Nucleus accumbens (tissue), 56 donors: ENCODE data around the gene NKG7.
"Not testable (repeated sequence)": the region's sequence is repeated elsewhere in the genome, so short reads cannot be mapped to it uniquely, and the experiment has no call there.

Source experiments
- DNase-seq, 56 donors: peaks; one replicate each; lab custom pipeline; 2025; lab: John Stamatoyannopoulos, UW

The NKG7 gene

GRCh38 chr19:51372649-51373504 is at the start of gene NKG7:
NKG7 (minus strand) TSS chr19:51372654; CDS start chr19:51372535, 119 bp downstream.
- DNase-seq, result no peak

DNA sequence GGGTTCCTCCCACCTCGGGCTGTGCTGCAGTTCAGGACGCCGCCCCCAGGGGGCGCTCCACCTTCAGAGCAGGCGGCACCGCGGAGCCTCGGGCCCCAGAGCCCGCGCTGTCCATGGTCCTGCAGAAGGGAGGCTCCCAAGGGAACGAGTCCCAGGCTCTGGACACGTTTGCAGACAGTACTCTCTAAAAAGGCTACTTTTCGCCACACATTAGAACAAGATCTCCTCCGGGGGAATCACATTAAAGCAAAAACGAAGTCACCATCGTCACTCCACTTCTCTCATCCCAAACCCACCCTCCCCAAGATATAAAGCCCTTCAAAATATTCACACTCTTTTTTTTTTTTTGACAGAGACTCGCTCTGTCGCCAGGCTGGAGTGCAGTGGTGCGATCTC is 49.6 kb upstream of the NKG7 start:
- peak in 43 of 56 donors; percentile 6 to 82 (median 39) for DNase-seq

- DNase-seq, result no peak
Measured at GRCh38 chr19:51421229-51422052, 49.0 kb upstream of the NKG7 start.

DNA sequence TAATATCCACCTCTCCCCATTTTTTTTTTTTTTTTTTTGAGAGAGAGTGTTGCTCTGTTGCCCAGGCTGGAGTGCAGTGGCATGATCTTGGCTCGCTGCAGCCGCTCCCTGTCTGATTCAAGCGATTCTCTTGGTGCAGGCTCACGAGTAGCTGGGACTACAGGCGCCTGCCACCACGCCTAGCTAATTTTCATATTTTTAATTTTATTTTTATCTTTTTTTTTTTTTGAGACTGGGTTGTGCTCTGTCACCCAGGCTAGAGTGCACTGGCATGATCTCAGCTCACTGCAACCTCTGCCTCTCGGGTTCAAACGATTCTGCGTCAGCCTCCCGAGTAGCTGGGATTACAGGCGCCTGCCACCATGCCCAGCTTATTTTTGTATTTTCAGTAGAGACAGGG is 48.1 kb upstream of the NKG7 start:
- DNase-seq, result not testable (repeated sequence)

DNA sequence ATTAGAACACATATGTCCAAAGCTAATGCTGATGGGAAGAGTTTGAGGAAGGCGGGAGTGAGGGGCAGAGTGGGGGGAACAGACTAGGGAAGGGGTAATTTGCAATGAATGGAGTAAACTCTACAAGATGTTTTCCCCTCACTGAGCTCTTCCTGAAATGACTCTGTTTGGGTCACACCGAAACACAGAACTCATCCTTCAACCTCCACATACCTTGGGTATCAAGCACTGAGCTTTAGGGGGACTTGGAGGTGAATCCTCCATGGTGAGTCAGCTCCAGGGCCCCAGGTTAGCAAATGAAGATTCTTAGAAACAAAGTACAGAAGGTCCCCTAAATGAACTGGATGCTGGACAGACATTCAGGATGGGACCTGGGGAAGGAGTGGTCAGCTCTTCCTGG is 46.3 kb upstream of the NKG7 start:
- DNase-seq, result no peak

- peak in 1 of 56 donors; percentile 28 for DNase-seq
Measured at GRCh38 chr19:51417810-51418157, 45.3 kb upstream of the NKG7 start.

DNA sequence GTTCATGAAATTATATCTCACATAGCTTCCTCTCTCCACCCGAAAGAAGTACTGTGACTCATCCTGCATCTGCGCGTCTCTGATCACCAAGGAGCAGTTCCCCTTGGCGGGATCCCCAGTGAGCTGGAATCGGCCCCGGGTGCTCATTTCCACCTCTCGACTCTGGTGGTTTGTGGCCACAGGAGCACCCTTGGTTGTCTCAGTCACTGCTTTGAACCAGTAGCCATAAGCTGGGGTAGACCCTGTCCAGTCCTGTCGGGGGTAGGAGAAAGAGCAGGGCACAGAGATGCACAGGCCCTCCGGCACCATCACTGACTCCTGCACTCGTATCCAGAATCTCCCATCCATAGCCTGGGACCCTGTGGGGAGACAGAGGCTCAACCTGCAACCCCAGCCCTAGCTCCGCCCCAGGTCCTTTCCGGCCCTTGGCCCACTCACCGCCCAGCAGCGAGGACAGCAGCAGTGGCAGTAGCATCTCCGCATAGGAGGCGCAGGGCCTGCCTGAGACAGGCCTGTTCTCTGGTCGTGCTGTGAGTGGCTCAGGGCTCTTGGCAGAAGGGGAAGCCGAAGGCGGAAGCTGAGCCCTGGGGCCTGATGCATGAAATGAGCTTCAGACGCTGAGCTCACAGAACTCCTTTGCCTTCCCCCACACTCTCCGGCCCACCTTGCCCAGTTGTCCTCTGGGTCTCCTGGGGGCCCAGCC is 44.8 kb upstream of the NKG7 start, which contains the start of gene SIGLEC10:
TSS of gene SIGLEC10 (minus strand) at position 536 of the 703 bp plus-strand sequence. CDS start at position 475, 61 bp downstream.
- DNase-seq, result peak in 17 of 56 donors; percentile 2 to 34 (median 20)

DNA sequence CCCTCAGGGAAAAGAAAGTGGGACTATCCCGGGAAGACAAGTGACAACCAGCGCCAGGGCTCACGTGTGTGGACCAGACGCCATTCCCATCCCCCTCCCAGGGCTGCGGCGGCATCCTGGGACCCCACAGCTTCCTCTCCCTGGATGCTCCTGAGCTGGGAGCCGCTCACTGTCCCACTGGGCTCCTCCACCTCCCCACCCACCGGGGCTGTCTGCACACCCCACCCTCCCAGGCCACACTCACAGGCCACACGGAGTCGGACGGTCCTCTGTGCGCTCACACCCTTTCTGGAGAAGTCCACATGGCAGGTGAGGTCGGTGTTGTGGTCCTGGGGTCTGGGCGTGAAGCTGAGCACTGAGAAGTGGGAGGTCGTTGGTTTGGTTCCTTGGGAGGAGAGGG is 44.0 kb upstream of the NKG7 start:
- DNase-seq, result not testable (repeated sequence)

DNA sequence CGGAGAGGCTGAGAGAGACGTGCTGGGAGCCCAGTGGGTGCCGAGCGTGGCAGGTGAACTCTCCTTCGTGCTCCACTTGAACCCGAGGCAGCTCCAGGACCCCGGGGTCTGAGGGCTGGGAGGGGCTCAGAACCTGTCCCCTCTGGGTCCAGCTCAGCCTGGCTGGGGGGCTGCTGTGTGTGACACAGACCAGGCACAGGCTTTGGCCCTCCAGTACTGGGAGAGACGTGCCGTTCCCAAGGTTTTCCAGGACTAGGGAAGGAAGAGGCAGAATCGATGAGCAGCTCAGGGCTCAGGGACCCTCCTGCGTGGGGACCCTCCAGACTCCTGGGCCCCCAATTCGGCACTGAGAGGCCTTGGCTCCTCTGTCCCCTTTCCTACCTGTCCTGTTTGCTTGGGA is 42.7 kb upstream of the NKG7 start:
- DNase-seq, result no peak

DNA sequence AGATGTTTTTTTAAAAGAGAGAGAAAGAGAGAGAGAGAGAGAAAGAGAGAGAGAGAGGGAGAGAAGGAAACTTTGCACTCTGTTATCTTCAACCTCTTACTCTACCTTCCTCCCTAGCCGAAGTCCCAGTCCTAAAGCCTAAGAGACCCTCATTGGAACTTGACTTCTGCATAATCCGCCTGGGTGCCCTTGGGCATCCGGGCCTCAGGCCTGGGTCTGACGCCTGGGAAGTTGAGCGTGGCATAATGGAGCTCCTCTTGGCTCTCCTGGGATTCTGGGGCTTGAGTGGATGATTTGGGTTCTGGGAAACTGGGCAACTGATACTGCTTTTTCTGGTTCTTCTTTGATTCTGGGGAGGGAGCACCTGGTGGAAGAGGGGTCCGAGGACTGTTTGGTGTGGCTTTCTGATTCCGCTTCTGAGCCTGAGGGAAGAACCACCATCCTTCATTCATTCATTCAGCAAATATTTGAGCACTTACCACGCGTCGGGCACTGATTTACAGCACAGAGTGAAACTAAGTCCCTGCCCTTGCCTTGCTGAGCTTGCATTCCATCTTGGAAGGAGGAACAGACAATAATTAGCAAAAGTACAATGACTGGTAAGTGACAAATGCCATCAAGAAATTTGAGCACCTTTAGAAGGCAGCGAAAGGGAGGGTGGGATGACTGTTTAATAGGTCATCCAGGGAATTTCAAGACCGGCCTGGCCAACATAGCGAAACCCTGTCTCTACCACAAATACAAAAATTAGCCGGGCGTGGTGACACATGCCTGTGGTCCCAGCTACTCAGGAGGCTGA is 38.7 kb upstream of the NKG7 start:
- no peak for DNase-seq

DNA sequence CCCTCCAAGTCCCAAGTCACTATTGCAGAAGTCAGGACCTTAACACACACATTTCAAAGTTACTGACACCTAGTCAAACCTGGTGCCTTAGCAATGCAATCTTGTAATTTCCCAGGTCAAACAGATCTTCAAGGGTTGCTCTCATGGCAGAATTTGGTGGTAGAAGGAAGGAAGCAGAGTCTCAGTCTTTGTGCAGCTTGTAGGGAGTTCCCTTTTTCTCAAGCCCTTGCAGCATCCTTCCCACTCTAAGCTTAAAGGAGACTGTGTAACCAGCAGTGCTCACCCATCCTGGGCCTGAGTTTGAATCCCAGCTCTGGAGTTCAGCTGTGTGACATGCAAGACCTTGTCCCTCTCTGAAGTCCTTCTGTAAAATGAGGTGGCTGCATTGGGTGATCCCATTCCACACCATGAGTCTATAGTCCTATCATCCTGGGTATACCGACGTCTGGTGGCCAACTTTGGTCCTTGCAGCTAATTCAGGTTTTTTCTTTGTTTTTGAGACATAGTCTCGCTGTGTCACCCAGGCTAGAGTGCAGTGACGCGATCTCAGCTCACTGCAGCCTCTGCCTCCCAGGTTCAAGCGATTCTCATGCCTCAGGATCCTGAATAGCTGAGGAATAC is 35.2 kb upstream of the NKG7 start:
- peak in 1 of 56 donors; percentile 4 for DNase-seq

DNA sequence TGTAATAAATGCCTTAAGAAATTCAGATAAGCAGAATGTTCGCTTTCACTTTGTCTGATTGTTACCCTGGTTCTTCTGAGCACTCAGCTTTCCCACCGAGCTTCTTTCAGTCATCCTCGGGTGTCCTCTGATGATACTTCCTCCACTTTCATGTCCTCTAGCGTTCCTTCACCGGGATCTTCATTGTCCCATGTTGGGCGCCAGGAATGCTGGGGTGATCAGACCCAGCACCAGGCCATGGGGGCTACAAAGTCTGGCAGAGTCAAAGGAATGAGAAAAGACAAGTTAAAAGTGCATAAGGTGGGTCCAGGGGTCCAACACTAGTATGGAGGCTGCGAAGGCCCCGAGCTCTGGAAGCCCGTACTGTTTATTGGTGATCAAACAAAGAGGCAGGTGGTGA is 29.7 kb upstream of the NKG7 start:
- no peak for DNase-seq

GRCh38 chr19:51399936-51400335 is 27.5 kb upstream of the NKG7 start:
- DNase-seq, result not testable (repeated sequence)

DNA sequence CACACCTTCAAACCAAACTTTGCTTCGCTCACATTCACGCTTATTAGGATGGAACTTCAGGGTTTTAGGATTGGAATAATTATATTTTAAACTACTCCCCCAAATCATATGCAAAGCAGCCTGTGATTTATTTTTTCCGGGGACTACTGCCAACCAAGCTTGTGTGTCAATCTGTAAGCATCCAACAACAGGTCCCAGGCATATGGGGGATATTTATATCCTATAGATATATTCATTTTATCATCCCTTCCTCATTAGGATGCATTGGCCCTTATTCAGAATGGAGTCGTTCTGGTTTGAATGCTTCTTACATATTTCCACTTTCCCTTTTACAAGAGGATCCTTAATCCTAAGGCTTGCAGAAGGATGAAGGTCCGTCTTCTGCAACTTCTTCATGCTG is 26.8 kb upstream of the NKG7 start:
- DNase-seq, result no peak

- no peak for DNase-seq
Measured at GRCh38 chr19:51398096-51398704, 25.7 kb upstream of the NKG7 start.

GRCh38 chr19:51397453-51397852 is 25.0 kb upstream of the NKG7 start:
- DNase-seq, result not testable (repeated sequence)

- DNase-seq, result no peak
Measured at GRCh38 chr19:51396175-51396574, 23.7 kb upstream of the NKG7 start.

GRCh38 chr19:51394050-51394836 is 21.8 kb upstream of the NKG7 start:
- DNase-seq, result peak; percentile 33 to 97 (median 86)
